ENCODE results near the gene CFDP1. TPM values are rescaled to one million over a fixed set of nuclear protein-coding genes. Genes with fewer than 3 reads are reported as not detected.
"Not testable (repeated sequence)": the region's sequence is repeated elsewhere in the genome, so short reads cannot be mapped to it uniquely, and the experiment has no call there.

The CFDP1 gene
- total RNA-seq, 6 experiments from 2014 or later, result 23.9 to 43.3 (median 36.0) TPM

DNA sequence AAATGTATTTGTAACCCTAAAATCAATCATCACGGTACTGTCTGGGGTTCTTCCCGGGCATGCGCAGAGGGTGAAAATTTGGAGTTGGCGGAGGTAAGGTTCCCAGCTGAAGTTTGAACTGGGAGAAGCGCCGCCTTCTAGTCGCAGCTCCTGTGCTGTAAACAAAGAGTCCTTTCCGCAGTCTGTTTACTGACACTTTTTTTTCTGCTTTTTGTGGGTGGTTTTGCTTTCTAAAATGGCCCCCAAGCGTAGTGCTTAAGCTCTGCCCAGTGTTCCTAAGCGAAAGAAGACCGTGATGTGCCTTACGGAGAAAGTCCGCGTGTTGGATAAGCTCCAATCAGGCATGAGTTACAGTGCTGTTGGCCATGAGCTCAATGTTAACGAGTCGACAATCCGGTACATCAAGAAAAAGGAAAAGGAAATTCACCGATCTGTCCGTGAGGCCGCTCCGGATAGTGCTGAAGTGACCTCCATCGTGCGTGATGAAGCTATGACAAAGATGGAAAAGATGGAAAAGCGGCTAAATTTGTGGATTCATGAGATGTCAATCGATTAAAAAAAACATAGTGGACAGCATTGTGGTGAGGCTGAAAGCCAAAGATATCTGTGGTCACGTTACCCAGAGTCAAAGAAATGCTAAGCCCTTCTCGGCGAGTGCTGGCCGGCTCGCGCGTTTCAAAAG, 570 bp upstream of the CFDP1 start:
- intact Hi-C loops (cut with DNase I), result no loop called here
- peak overlapping the region; percentile 89 to 94 (median 92) for H3K27ac ChIP-seq
- H3K9me3 ChIP-seq, result no peaks in the 10 kb centered on the region
- peak overlapping the region; percentile 75 to 96 (median 93) for H3K4me3 ChIP-seq
- no peaks in the 10 kb centered on the region for H3K27me3 ChIP-seq
- ATAC-seq, result peak; percentile 80 to 85 (median 82)
- H3K4me1 ChIP-seq, result peaks cover 0 to 5% (median 0%) of the 10 kb centered on the region in 4 donors
- peak; percentile 27 to 88 (median 87) for DNase-seq
- WGBS (ENCODE audit: insufficient coverage, low coverage, low lambda C conversion rate, missing lambda C conversion rate), result 4% methylated on average over 32 of the region's 32 CpGs
- no peaks in the 10 kb centered on the region for H3K36me3 ChIP-seq
- no peak for TF ChIP-seq CTCF (IDR thresholded peaks at IDR 0.05)
- no peak for TF ChIP-seq POLR2A (IDR thresholded peaks at IDR 0.05)

DNA sequence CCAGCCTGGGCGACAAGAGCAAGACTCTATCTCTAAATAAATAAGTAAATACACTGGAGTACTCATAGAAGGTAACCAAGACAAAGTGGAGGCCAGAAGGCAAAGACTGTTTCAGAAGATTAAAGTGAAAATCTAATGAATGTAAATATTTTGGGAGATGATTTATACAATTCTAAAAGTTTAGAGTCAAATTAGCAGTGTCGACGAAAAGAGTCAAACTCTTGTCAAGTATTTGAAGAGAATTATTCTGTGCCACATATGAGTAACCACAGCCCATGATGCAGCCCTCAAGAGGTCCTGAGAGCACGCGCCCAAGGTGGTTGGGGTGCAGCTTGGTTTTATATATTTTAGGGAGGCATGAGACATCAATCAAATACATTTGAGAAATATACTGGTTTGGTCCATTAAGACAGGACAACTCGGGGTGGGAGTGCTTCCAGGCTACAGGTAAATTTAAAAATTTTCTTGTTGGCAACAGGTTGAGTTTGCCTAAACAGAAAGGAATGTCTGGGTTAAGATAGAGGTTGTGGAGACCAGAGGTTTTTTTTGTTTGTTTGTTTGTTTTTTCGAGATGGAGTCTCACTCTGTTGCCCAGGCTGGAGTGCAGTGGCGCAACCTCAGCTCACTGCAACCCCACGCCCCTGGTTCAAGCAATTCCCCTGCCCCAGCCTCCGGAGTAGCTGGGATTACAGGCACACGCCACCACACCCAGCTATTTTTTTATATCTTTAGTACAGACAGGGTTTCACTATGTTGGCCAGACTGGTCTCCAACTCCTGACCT, 3.5 kb downstream of the CFDP1 start:
- ATAC-seq, result no peak
- no peak for TF ChIP-seq POLR2A (IDR thresholded peaks at IDR 0.05)
- H3K4me1 ChIP-seq, result peaks cover 0 to 5% (median 0%) of the 10 kb centered on the region in 4 donors
- H3K27me3 ChIP-seq, result no peaks in the 10 kb centered on the region
- H3K4me3 ChIP-seq, result no peak overlapping the region
- WGBS (ENCODE audit: insufficient coverage, low coverage, low lambda C conversion rate, missing lambda C conversion rate), result 88% methylated on average over 11 of the region's 11 CpGs
- intact Hi-C loops (cut with DNase I), result no loop called here
- no peaks in the 10 kb centered on the region for H3K9me3 ChIP-seq
- no peak overlapping the region for H3K27ac ChIP-seq
- DNase-seq, result no peak
- H3K36me3 ChIP-seq, result no peaks in the 10 kb centered on the region

DNA sequence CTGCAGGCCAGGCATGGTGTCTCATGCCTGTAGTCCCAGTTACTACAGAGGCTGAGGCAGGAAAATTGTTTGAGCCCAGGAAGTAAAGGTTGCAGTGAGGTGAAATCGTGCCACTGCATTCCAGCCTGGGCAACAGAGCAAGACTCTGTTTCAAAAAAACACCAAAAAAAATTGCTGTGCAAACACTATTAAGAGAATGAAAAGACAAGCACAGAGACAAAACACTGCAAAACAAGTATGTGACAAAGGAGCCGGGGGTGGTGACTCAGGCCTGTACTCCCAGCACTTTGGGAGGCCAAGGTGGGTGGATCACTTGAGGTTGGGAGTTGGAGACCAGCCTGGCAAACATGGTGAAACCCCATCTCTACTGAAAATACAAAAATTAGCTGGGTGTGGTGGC, 6.8 kb downstream of the CFDP1 start:
- H3K27me3 ChIP-seq; DNase-seq; ATAC-seq; H3K4me1 ChIP-seq; intact Hi-C loops (cut with DNase I); H3K36me3 ChIP-seq; H3K27ac ChIP-seq; H3K4me3 ChIP-seq; H3K9me3 ChIP-seq: not testable (repeated sequence)
- WGBS (ENCODE audit: insufficient coverage, low coverage, low lambda C conversion rate, missing lambda C conversion rate), result 80% methylated on average over 2 of the region's 2 CpGs

DNA sequence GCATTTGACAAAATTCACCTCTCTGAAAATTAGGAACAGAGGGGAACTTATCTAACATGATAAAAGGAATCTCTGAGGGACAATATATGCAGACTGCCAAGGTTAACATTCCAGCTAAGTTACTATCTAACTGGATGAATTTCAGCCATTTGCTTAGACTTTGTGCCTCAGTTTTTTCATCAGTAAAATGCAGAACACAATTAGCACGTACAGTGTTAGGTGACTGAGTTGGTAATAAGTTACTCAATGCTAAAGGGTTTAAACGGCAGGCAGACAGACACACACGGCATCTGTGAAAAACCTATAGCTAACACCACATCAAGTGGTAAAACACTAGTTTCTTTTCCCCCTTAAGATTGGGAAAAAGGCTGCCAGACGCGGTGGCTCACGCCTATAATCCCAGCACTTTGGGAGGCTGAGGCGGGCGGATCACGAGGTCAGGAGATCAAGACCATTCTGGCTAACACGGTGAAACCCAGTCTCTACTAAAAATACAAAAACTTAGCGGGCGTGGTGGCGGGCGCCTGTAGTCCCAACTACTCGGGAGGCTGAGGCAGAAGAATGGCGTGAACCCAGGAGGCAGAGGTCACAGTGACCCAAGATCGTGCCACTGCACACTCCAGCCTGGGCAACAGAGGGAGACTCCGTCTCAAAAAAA, 9.1 kb downstream of the CFDP1 start:
- H3K27me3 ChIP-seq; H3K9me3 ChIP-seq; H3K27ac ChIP-seq; H3K36me3 ChIP-seq; intact Hi-C loops (cut with DNase I); H3K4me3 ChIP-seq; H3K4me1 ChIP-seq; DNase-seq: not testable (repeated sequence)
- WGBS (ENCODE audit: insufficient coverage, low coverage, low lambda C conversion rate, missing lambda C conversion rate), result 79% methylated on average over 14 of the region's 18 CpGs
- peak in 1 of 4 donors; percentile 34 for ATAC-seq

- Histone ChIP-seq H3K27ac (no peak overlapping the region), H3K4me3 (no peak overlapping the region), H3K36me3 (no peaks in the 10 kb centered on the region), H3K4me1 (peaks cover 0 to 6% (median 0%) of the 10 kb centered on the region in 4 donors), H3K9me3 (no peaks in the 10 kb centered on the region), H3K27me3 (no peaks in the 10 kb centered on the region)
- 72% methylated on average over 4 of the region's 4 CpGs for WGBS (ENCODE audit: insufficient coverage, low coverage, low lambda C conversion rate, missing lambda C conversion rate)
- TF ChIP-seq POLR2A (IDR thresholded peaks at IDR 0.05), result no peak
- no peak for TF ChIP-seq CTCF (IDR thresholded peaks at IDR 0.05)
- no peak for DNase-seq
- intact Hi-C loops (cut with DNase I), result no loop called here
- no peak for ATAC-seq
Measured at GRCh38 chr16:75423723-75424104, 9.6 kb downstream of the CFDP1 start.

- WGBS (ENCODE audit: insufficient coverage, low coverage, low lambda C conversion rate, missing lambda C conversion rate), result 100% methylated on average over 1 of the region's 1 CpG
- no peaks in the 10 kb centered on the region for H3K9me3 ChIP-seq
- no peak overlapping the region for H3K27ac ChIP-seq
- no peaks in the 10 kb centered on the region for H3K27me3 ChIP-seq
- no peaks in the 10 kb centered on the region for H3K36me3 ChIP-seq
- ATAC-seq, result no peak
- intact Hi-C loops (cut with DNase I), result no loop called here
- TF ChIP-seq POLR2A (IDR thresholded peaks at IDR 0.05) (no peak), CTCF (IDR thresholded peaks at IDR 0.05) (no peak)
- no peak overlapping the region for H3K4me3 ChIP-seq
- no peak for DNase-seq
- peaks cover 0 to 6% (median 0%) of the 10 kb centered on the region in 4 donors for H3K4me1 ChIP-seq
Measured at GRCh38 chr16:75421820-75422126, 11.5 kb downstream of the CFDP1 start.
